Right renal pelvis (tissue), 4 donors: ENCODE measurements around the gene COL5A1. TPM values are rescaled to one million over a fixed set of nuclear protein-coding genes. Genes with fewer than 3 reads are reported as not detected.

Source experiments
- DNase-seq, 4 donors: peaks; one replicate each; pipeline ENCODE4 v3.0.0-alpha.2; 2013; ENCODE audit warnings: low read depth in 4 of 4, low spot score in 3 of 4, missing footprints in 1 of 4
- polyA plus RNA-seq, 4 donors: library from polyadenylated mRNA; unstranded; fragments of 120-200 nt; gene quantifications; one replicate each; pipeline ENCODE4 v1.2.1, GENCODE V29; 2013; ENCODE audit not compliant: insufficient read length in 4 of 4

The COL5A1 gene
- polyA plus RNA-seq, 4 donors: 99.9 to 133 (median 101) TPM

- DNase-seq: no peak
Observed at GRCh38 chr9:134735441-134736175, 94.0 kb downstream of the COL5A1 start.

GRCh38 chr9:134736791-134737497, 95.3 kb downstream of the COL5A1 start:
- DNase-seq: no peak

GRCh38 chr9:134737842-134738580, 96.4 kb downstream of the COL5A1 start:
- DNase-seq: no peak

GRCh38 chr9:134738869-134739659, 97.5 kb downstream of the COL5A1 start:
- DNase-seq: peak; percentile 31 to 62 (median 44)

GRCh38 chr9:134739660-134739968, 98.0 kb downstream of the COL5A1 start:
- DNase-seq: no peak

- no peak for DNase-seq
Observed at GRCh38 chr9:134740071-134740470, 98.5 kb downstream of the COL5A1 start.

GRCh38 chr9:134741846-134742245, 100.2 kb downstream of the COL5A1 start:
- DNase-seq: no peak

- no peak for DNase-seq
Observed at GRCh38 chr9:134742822-134743535, 101.4 kb downstream of the COL5A1 start.

GRCh38 chr9:134743853-134744252, 102.2 kb downstream of the COL5A1 start:
- DNase-seq: no peak

GRCh38 chr9:134744385-134745295, 103.0 kb downstream of the COL5A1 start:
- no peak for DNase-seq

- DNase-seq: no peak
Observed at GRCh38 chr9:134747951-134748489, 106.4 kb downstream of the COL5A1 start.

GRCh38 chr9:134748591-134748990, 107.0 kb downstream of the COL5A1 start:
- no peak for DNase-seq

- DNase-seq: no peak
Observed at GRCh38 chr9:134750450-134751155, 109.0 kb downstream of the COL5A1 start.

GRCh38 chr9:134751622-134752021, 110.0 kb downstream of the COL5A1 start:
- no peak for DNase-seq

GRCh38 chr9:134752471-134753168, 111.0 kb downstream of the COL5A1 start:
- no peak for DNase-seq

GRCh38 chr9:134753191-134753590, 111.6 kb downstream of the COL5A1 start:
- no peak for DNase-seq

GRCh38 chr9:134755221-134755907, 113.8 kb downstream of the COL5A1 start:
- no peak for DNase-seq
